Stomach (tissue), 4 donors: Measurements from ENCODE around the gene AADACL4.

Experiments
- CTCF ChIP-seq, 7 experiments: fragments of 450-650 bp in 4 of 7; fragments of 200-600 bp in 3 of 7; sonication (generic) in 3 of 7; IDR thresholded peaks; one replicate each; pipeline ENCODE4 v1.5.1; 2016 to 2019; ENCODE audit warnings: antibody characterized with exemption in 7 of 7, control low read depth in 2 of 7, mild to moderate bottlenecking in 1 of 7
- EP300 ChIP-seq: sonication (generic); formaldehyde crosslinking; IDR thresholded peaks from one replicate; pipeline ENCODE4 v1.6.1; 2017; ENCODE audit warnings: antibody characterized with exemption
- POLR2A ChIP-seq, 4 donors: fragments of 450-650 bp; IDR thresholded peaks; one replicate each; pipeline ENCODE4 v1.6.1; 2016; ENCODE audit warnings: antibody characterized with exemption in 4 of 4, control low read depth in 2 of 4, mild to moderate bottlenecking in 1 of 4, moderate library complexity in 1 of 4
- POLR2AphosphoS5 ChIP-seq, 3 donors: sonication (generic); formaldehyde crosslinking; IDR thresholded peaks; one replicate each; pipeline ENCODE4 v1.6.1; 2016; ENCODE audit warnings: antibody characterized with exemption in 3 of 3

DNA sequence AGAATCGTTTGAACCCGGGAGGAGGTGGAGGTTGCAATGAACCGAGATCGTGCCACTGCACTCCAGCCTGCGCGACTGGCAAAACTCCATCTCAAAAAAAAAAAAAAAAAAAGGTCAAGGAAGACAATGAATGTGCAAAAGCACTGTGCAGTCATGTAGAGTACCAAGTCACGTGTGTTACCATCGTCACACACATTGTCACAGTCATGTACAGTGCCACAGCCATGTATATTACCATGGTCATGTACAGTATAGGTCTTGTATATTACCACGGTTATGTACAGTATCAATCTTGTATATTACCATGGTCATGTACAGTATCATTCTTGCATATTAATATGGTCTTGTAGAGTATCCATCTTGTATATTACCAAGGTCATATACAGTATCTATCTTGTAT lies 38.9 kb upstream of the AADACL4 start:
- no peak for TF ChIP-seq CTCF (IDR thresholded peaks at IDR 0.05)
- TF ChIP-seq EP300, result no peak
- TF ChIP-seq POLR2A (IDR thresholded peaks at IDR 0.05), result no peak
- TF ChIP-seq POLR2AphosphoS5 (IDR thresholded peaks at IDR 0.05), result no peak
